ACC112 (cell line): ENCODE results near the gene LPP.
A peak's percentile ranks its signal among the peaks of the same experiment; 100 is the strongest.
"Not testable (repeated sequence)": the region's sequence is repeated elsewhere in the genome, so short reads cannot be mapped to it uniquely, and the experiment has no call there.

Experiments
- H2AFZ ChIP-seq: fragments of 200-600 bp; sonication (generic); one replicate; pipeline ENCODE4 v1.6.0; 2017; ENCODE audit warnings: antibody characterized with exemption, low read length; ENCODE audit not compliant: unreplicated experiment
- H3K27ac ChIP-seq: fragments of 200-600 bp; sonication (generic); 2 replicates; pipeline ENCODE4 v1.5.1; 2014; ENCODE audit warnings: low read depth, mild to moderate bottlenecking, antibody characterized with exemption, low read length, moderate library complexity
- H3K27me3 ChIP-seq: fragments of 200-600 bp; sonication (generic); 2 replicates; pipeline ENCODE4 v1.6.1; 2014; ENCODE audit warnings: mild to moderate bottlenecking, antibody characterized with exemption, low read length, moderate library complexity, mixed read lengths; ENCODE audit not compliant: insufficient read depth
- H3K36me3 ChIP-seq: fragments of 200-600 bp; sonication (generic); 2 replicates; pipeline ENCODE4 v1.6.1; 2016; ENCODE audit warnings: mild to moderate bottlenecking, antibody characterized with exemption, low read length, moderate library complexity, mixed read lengths; ENCODE audit not compliant: insufficient read depth
- H3K4me1 ChIP-seq: fragments of 200-600 bp; sonication (generic); one replicate; pipeline ENCODE4 v1.6.1; 2016; ENCODE audit warnings: low read length, mixed read lengths; ENCODE audit not compliant: insufficient read depth, unreplicated experiment, control insufficient read depth
- H3K4me3 ChIP-seq: fragments of 200-600 bp; sonication (generic); 2 replicates; pipeline ENCODE4 v1.5.1; 2014; ENCODE audit warnings: mild to moderate bottlenecking, low read depth, low read length
- H3K79me2 ChIP-seq: fragments of 200-600 bp; sonication (generic); one replicate; pipeline ENCODE4 v1.6.0; 2016; ENCODE audit warnings: low read length; ENCODE audit not compliant: control insufficient read depth, unreplicated experiment, insufficient read depth

LPP gene

GRCh38 chr3:188432802-188433520, 279.0 kb downstream of the LPP start:
- Histone ChIP-seq H3K4me3 (no peak overlapping the region; the same call in 1 of the 2 replicates), H3K4me1 (peaks cover 40% of the 10 kb centered on the region), H2AFZ (no peak overlapping the region), H3K36me3 (0 out of 2 replicates have a peak, but pooled peaks cover 3% of the 10 kb centered on the region), H3K79me2 (peaks cover 6% of the 10 kb centered on the region), H3K27me3 (no peaks in the 10 kb centered on the region), H3K27ac (peak overlapping the region; percentile 81)

- H3K36me3 ChIP-seq, result 0 out of 2 replicates have a peak, but pooled peaks cover 3% of the 10 kb centered on the region
These were observed 279.7 kb downstream of the LPP start for GRCh38 chr3:188433521-188434150.

GRCh38 chr3:188434594-188434993, 280.6 kb downstream of the LPP start:
- Histone ChIP-seq H2AFZ (no peak overlapping the region), H3K36me3 (0 out of 2 replicates have a peak, but pooled peaks cover 3% of the 10 kb centered on the region), H3K79me2 (peaks cover 6% of the 10 kb centered on the region), H3K4me1 (peaks cover 40% of the 10 kb centered on the region), H3K4me3 (no peak overlapping the region), H3K27me3 (no peaks in the 10 kb centered on the region), H3K27ac (no peak overlapping the region)

More at GRCh38 chr3:188433521-188434150, 279.7 kb downstream of the LPP start:
- H3K27me3 ChIP-seq, result no peaks in the 10 kb centered on the region
- H3K4me3 ChIP-seq, result no peak overlapping the region; the same call in 1 of the 2 replicates
- peak overlapping the region; percentile 81 for H3K27ac ChIP-seq
- H3K79me2 ChIP-seq, result peaks cover 6% of the 10 kb centered on the region
- H3K4me1 ChIP-seq, result peaks cover 40% of the 10 kb centered on the region
- no peak overlapping the region for H2AFZ ChIP-seq

- no peak overlapping the region for H3K27ac ChIP-seq
- H3K79me2 ChIP-seq, result peaks cover 6% of the 10 kb centered on the region
- H3K4me3 ChIP-seq, result no peak overlapping the region
These were observed 281.3 kb downstream of the LPP start for GRCh38 chr3:188435266-188435665.

GRCh38 chr3:188437926-188438325, 284.0 kb downstream of the LPP start:
- Histone ChIP-seq H3K4me3 (no peak overlapping the region), H3K4me1 (peaks cover 14% of the 10 kb centered on the region), H3K27ac (no peak overlapping the region), H3K36me3 (0 out of 2 replicates have a peak, but pooled peaks cover 4% of the 10 kb centered on the region), H3K79me2 (peaks cover 6% of the 10 kb centered on the region), H3K27me3 (no peaks in the 10 kb centered on the region), H2AFZ (no peak overlapping the region)

More at GRCh38 chr3:188435266-188435665, 281.3 kb downstream of the LPP start:
- peaks cover 39% of the 10 kb centered on the region for H3K4me1 ChIP-seq
- no peaks in the 10 kb centered on the region for H3K27me3 ChIP-seq
- H2AFZ ChIP-seq, result no peak overlapping the region
- H3K36me3 ChIP-seq, result 0 out of 2 replicates have a peak, but pooled peaks cover 3% of the 10 kb centered on the region

GRCh38 chr3:188439080-188439479, 285.1 kb downstream of the LPP start:
- no peak overlapping the region for H3K27ac ChIP-seq

GRCh38 chr3:188440340-188440972, 286.5 kb downstream of the LPP start:
- no peaks in the 10 kb centered on the region for H3K27me3 ChIP-seq
- no peaks in the 10 kb centered on the region for H3K79me2 ChIP-seq
- no peaks in the 10 kb centered on the region for H3K4me1 ChIP-seq
- H3K27ac ChIP-seq, result no peak overlapping the region
- H3K4me3 ChIP-seq, result no peak overlapping the region
- no peak overlapping the region for H2AFZ ChIP-seq
- 0 out of 2 replicates have a peak, but pooled peaks cover 10% of the 10 kb centered on the region for H3K36me3 ChIP-seq

More at GRCh38 chr3:188439080-188439479, 285.1 kb downstream of the LPP start:
- Histone ChIP-seq H3K36me3 (0 out of 2 replicates have a peak, but pooled peaks cover 10% of the 10 kb centered on the region), H3K4me1 (peaks cover 8% of the 10 kb centered on the region), H3K4me3 (no peak overlapping the region), H2AFZ (no peak overlapping the region), H3K27me3 (no peaks in the 10 kb centered on the region), H3K79me2 (peaks cover 6% of the 10 kb centered on the region)

- Histone ChIP-seq H3K79me2 (no peaks in the 10 kb centered on the region), H3K4me3 (no peak overlapping the region), H3K36me3 (0 out of 2 replicates have a peak, but pooled peaks cover 10% of the 10 kb centered on the region), H3K27me3 (no peaks in the 10 kb centered on the region), H3K27ac (no peak overlapping the region), H3K4me1 (no peaks in the 10 kb centered on the region), H2AFZ (no peak overlapping the region)
These were observed 288.5 kb downstream of the LPP start for GRCh38 chr3:188442430-188442829.

GRCh38 chr3:188445175-188445574, 291.2 kb downstream of the LPP start:
- H2AFZ ChIP-seq, H3K27me3 ChIP-seq, H3K4me1 ChIP-seq: not testable (repeated sequence)

GRCh38 chr3:188446014-188446413, 292.1 kb downstream of the LPP start:
- Histone ChIP-seq H3K4me1 (no peaks in the 10 kb centered on the region), H3K4me3 (no peak overlapping the region), H3K36me3 (0 out of 2 replicates have a peak, but pooled peaks cover 10% of the 10 kb centered on the region), H3K27me3 (no peaks in the 10 kb centered on the region), H2AFZ (no peak overlapping the region), H3K27ac (no peak overlapping the region), H3K79me2 (no peaks in the 10 kb centered on the region)

More at GRCh38 chr3:188445175-188445574, 291.2 kb downstream of the LPP start:
- not testable (repeated sequence) for H3K79me2 ChIP-seq, H3K27ac ChIP-seq, H3K4me3 ChIP-seq
- H3K36me3 ChIP-seq, result 0 out of 2 replicates have a peak, but pooled peaks cover 10% of the 10 kb centered on the region
